DOHH2 (cell line): ENCODE measurements around the gene TNFRSF13B.
"Not testable (repeated sequence)": the region's sequence is repeated elsewhere in the genome, so short reads cannot be mapped to it uniquely, and the experiment has no call there.

Source experiments
- H3F3A ChIP-seq: fragments of 200-600 bp; sonication (generic), shearing (Covaris generic); 2 replicates; pipeline ENCODE4 v1.6.0; 2016; ENCODE audit warnings: antibody characterized with exemption, mild to moderate bottlenecking; ENCODE audit not compliant: control insufficient read depth, insufficient read depth
- H3K27ac ChIP-seq: fragments of 200-600 bp; sonication (generic); 2 replicates; pipeline ENCODE4 v1.5.1; 2014; ENCODE audit warnings: low read depth, mild to moderate bottlenecking, low read length, moderate library complexity
- H3K27me3 ChIP-seq: fragments of 200-600 bp; sonication (generic); 2 replicates; pipeline ENCODE4 v1.6.1; 2014; ENCODE audit warnings: mild to moderate bottlenecking, low read length, mixed read lengths; ENCODE audit not compliant: control insufficient read depth
- H3K36me3 ChIP-seq: fragments of 200-600 bp; sonication (generic); 2 replicates; pipeline ENCODE4 v1.6.1; 2014; ENCODE audit warnings: mild to moderate bottlenecking, low read length, moderate library complexity, mixed read lengths; ENCODE audit not compliant: control insufficient read depth
- H3K4me1 ChIP-seq: fragments of 200-600 bp; sonication (generic); 2 replicates; pipeline ENCODE4 v1.6.1; 2014; ENCODE audit warnings: mild to moderate bottlenecking, low read length, mixed read lengths; ENCODE audit not compliant: control insufficient read depth
- H3K4me2 ChIP-seq: fragments of 200-600 bp; sonication (generic); 2 replicates; pipeline ENCODE4 v1.6.0; 2014; ENCODE audit warnings: mild to moderate bottlenecking, low read length, moderate library complexity
- H3K4me3 ChIP-seq: fragments of 200-600 bp; sonication (generic); 2 replicates; pipeline ENCODE4 v1.5.1; 2014; ENCODE audit warnings: mild to moderate bottlenecking, low read length, mixed read lengths
- H3K79me2 ChIP-seq: fragments of 200-600 bp; sonication (generic); 2 replicates; pipeline ENCODE4 v1.6.1; 2014; ENCODE audit warnings: mild to moderate bottlenecking, low read length, mixed read lengths; ENCODE audit not compliant: control insufficient read depth
- H3K9me2 ChIP-seq: fragments of 200-600 bp; sonication (generic); replicated peaks from 2 replicates; pipeline ENCODE4 v1.6.1; 2014; ENCODE audit warnings: mild to moderate bottlenecking, low read length, mixed read lengths; ENCODE audit not compliant: control insufficient read depth
- H3K9me3 ChIP-seq: fragments of 200-600 bp; sonication (generic); 2 replicates; pipeline ENCODE4 v1.6.1; 2014; ENCODE audit warnings: antibody characterized with exemption, low read length, mixed read lengths; ENCODE audit not compliant: control insufficient read depth, insufficient read depth
- H4K20me1 ChIP-seq: fragments of 200-600 bp; sonication (generic); 2 replicates; pipeline ENCODE4 v1.6.0; 2014; ENCODE audit warnings: low read depth, mild to moderate bottlenecking, antibody characterized with exemption, low read length, moderate library complexity; ENCODE audit not compliant: control insufficient read depth, insufficient read depth
- EZH2phosphoT487 ChIP-seq: fragments of 200-600 bp; sonication (generic); IDR thresholded peaks from 2 replicates; pipeline ENCODE4 v1.6.1; 2017; ENCODE audit warnings: borderline replicate concordance, mild to moderate bottlenecking, antibody characterized with exemption, low read length, moderate library complexity, mixed read lengths
- TF ChIP-seq, protein P1 (sequence below): fragments of 200-600 bp; sonication (generic); IDR thresholded peaks from one replicate; pipeline ENCODE4 v1.5.1; 2014; ENCODE audit warnings: antibody characterized with exemption, mild to moderate bottlenecking, low read depth, low read length; ENCODE audit not compliant: poor library complexity, severe bottlenecking

TNFRSF13B gene

DNA sequence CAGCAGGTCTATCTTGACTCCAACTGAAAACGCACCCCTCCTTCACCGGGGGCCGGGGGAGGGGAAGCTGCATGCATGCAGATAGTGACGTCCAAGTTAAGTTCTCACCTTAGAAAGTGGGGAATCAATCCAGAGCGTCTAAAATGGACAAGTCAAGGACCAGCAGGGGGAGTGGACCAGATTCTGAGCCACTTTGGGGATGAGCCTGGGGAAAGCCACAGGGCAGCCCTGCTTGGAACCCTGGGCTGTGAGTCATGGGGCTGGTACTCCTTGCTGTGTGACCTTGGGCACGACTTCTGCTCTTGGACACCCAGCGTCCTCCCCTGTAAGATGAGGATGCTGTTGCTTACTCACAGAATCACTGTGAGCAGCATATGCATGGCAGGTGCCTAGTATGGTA lies 9.1 kb downstream of the TNFRSF13B start:
- no peaks in the 10 kb centered on the region for H3K79me2 ChIP-seq

DNA sequence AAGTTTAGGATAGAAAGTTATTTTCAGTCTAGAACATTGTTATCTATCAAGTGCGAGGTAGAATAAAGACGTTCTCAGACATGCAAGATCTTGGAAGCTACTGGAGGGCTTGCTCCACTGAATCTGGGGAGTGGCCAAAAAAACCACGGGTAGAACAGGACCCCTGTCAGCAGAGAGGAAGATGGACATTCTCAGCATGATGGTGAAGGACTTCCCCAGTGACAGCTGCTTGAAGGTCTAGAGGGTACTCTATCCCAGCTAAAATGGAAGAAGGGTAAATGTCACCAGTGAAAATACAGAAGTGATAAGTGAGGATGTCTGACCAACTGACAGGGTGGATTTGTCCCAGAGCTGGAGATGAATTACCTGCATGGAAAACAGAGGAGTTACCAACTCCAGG lies 10.1 kb downstream of the TNFRSF13B start:
- no peaks in the 10 kb centered on the region for H3K36me3 ChIP-seq
- no peak overlapping the region for H3K4me3 ChIP-seq
- peaks cover 38% of the 10 kb centered on the region for H3K27me3 ChIP-seq
- H4K20me1 ChIP-seq = no peaks in the 10 kb centered on the region
- no peaks in the 10 kb centered on the region for H3K9me2 ChIP-seq
- peaks cover 7% of the 10 kb centered on the region for H3K9me3 ChIP-seq
- no peaks in the 10 kb centered on the region for H3K4me1 ChIP-seq
- no peak overlapping the region for H3K4me2 ChIP-seq
- H3K27ac ChIP-seq = no peak overlapping the region
- H3F3A ChIP-seq = no peaks in the 10 kb centered on the region
- H3K79me2 ChIP-seq = no peaks in the 10 kb centered on the region
- TF ChIP-seq, protein P1, sequence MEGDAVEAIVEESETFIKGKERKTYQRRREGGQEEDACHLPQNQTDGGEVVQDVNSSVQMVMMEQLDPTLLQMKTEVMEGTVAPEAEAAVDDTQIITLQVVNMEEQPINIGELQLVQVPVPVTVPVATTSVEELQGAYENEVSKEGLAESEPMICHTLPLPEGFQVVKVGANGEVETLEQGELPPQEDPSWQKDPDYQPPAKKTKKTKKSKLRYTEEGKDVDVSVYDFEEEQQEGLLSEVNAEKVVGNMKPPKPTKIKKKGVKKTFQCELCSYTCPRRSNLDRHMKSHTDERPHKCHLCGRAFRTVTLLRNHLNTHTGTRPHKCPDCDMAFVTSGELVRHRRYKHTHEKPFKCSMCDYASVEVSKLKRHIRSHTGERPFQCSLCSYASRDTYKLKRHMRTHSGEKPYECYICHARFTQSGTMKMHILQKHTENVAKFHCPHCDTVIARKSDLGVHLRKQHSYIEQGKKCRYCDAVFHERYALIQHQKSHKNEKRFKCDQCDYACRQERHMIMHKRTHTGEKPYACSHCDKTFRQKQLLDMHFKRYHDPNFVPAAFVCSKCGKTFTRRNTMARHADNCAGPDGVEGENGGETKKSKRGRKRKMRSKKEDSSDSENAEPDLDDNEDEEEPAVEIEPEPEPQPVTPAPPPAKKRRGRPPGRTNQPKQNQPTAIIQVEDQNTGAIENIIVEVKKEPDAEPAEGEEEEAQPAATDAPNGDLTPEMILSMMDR = no peak
- TF ChIP-seq EZH2phosphoT487 = no peak

More for the DNA sequence above, 9.1 kb downstream of the TNFRSF13B start:
- peaks cover 31% of the 10 kb centered on the region for H3K27me3 ChIP-seq
- no peaks in the 10 kb centered on the region for H3K9me2 ChIP-seq
- TF ChIP-seq EZH2phosphoT487 = no peak
- TF ChIP-seq, protein P1 = no peak
- no peak overlapping the region for H3K4me2 ChIP-seq
- no peak overlapping the region for H3K4me3 ChIP-seq
- no peaks in the 10 kb centered on the region for H3F3A ChIP-seq
- H3K36me3 ChIP-seq = no peaks in the 10 kb centered on the region
- H4K20me1 ChIP-seq = no peaks in the 10 kb centered on the region
- no peak overlapping the region for H3K27ac ChIP-seq
- H3K4me1 ChIP-seq = no peaks in the 10 kb centered on the region
- 0 out of 2 replicates have a peak, but pooled peaks cover 6% of the 10 kb centered on the region for H3K9me3 ChIP-seq

DNA sequence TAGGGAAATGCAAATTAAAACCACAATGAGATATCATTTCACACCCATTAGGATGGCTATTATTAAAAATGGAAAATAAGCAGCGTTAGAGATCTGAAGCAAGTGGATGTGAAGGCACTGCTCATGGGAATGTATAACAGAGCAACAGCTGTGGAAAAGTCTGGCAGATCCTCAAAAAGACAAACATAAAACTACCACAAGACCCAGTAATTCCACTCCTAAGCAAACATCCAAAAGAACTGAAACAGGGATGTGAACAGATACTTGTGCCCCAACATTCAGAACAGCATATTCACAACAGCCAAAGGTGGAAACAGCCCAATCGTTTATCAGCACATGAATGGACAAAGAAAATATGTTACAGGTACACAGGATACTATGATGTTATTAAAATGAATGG lies 10.9 kb downstream of the TNFRSF13B start:
- H3K79me2 ChIP-seq, H3K4me2 ChIP-seq, H3K4me1 ChIP-seq, H3K9me2 ChIP-seq, H3K27ac ChIP-seq, H3K4me3 ChIP-seq, H3F3A ChIP-seq, H4K20me1 ChIP-seq, H3K36me3 ChIP-seq: not testable (repeated sequence)
- Histone ChIP-seq H3K9me3 (peaks cover 15% of the 10 kb centered on the region), H3K27me3 (peaks cover 42% of the 10 kb centered on the region)

DNA sequence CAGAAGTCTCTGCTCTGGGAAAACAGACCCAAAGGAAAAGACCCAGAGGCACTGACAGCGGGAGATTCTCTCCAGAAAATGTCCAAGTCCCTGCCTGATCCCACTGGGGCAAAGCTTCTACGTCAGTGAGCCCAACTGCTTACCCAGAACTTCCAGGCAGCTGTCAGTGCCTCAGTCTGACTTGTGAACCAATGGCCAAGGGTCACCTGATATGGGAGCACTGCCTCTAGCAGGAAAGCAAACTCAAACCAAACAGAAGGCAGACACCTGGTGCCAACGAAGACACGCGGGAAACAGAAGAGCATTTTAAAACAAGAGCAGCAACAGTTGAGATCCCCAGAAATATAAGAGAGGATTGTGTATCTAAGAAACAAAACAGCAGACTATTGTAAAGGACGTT lies 16.9 kb downstream of the TNFRSF13B start:
- H3K9me3 ChIP-seq = peaks cover 18% of the 10 kb centered on the region
- not testable (repeated sequence) for H3F3A ChIP-seq, H3K4me3 ChIP-seq, H3K36me3 ChIP-seq, H3K27ac ChIP-seq, H3K4me1 ChIP-seq, H3K9me2 ChIP-seq, H4K20me1 ChIP-seq, H3K79me2 ChIP-seq, H3K4me2 ChIP-seq
- H3K27me3 ChIP-seq = peaks cover 32% of the 10 kb centered on the region
